ENCODE measurements around the gene KLF3. TPM values are rescaled to one million over a fixed set of nuclear protein-coding genes. Genes with fewer than 3 reads are reported as not detected.

Gene KLF3
- total RNA-seq, 2 donors from 2014 or later: 30.6 to 32.0 TPM

DNA sequence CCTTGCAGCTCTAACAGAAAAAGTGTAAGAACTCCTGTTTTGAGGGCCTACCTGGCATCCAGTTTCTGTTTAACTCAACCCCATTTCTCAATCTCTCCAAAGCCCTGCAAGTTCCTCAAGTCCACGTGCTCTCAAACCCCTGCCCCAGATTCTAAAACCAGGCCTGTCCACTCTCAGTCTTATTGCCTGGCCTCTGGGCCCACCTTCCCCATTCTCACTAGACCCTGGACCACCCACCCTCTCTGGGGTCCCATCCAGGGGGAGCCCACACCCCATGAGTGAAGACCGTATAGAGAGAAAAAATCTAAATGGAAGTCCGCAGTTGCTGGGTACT, 60.4 kb downstream of the KLF3 start:
- no peaks in the 10 kb centered on the region for H3K27me3 ChIP-seq
- no peak for ATAC-seq
- H3K36me3 ChIP-seq (replicated peaks in 1 of 2; ENCODE audit: insufficient read depth in 1 of 2, low read depth in 2 of 2): no peaks in the 10 kb centered on the region
- DNase-seq: no peak
- intact Hi-C loops (cut with DNase I): no loop called here
- H3K27ac ChIP-seq: no peak overlapping the region
- no peak overlapping the region for H3K4me3 ChIP-seq
- no peaks in the 10 kb centered on the region for H3K9me3 ChIP-seq
- H3K4me1 ChIP-seq: peaks cover 8% of the 10 kb centered on the region
- 88 to 90% methylated on average over 3 of the region's 3 CpGs for WGBS, 2 donors
- TF ChIP-seq POLR2A (IDR thresholded peaks at IDR 0.05): no peak
- TF ChIP-seq, protein P1, sequence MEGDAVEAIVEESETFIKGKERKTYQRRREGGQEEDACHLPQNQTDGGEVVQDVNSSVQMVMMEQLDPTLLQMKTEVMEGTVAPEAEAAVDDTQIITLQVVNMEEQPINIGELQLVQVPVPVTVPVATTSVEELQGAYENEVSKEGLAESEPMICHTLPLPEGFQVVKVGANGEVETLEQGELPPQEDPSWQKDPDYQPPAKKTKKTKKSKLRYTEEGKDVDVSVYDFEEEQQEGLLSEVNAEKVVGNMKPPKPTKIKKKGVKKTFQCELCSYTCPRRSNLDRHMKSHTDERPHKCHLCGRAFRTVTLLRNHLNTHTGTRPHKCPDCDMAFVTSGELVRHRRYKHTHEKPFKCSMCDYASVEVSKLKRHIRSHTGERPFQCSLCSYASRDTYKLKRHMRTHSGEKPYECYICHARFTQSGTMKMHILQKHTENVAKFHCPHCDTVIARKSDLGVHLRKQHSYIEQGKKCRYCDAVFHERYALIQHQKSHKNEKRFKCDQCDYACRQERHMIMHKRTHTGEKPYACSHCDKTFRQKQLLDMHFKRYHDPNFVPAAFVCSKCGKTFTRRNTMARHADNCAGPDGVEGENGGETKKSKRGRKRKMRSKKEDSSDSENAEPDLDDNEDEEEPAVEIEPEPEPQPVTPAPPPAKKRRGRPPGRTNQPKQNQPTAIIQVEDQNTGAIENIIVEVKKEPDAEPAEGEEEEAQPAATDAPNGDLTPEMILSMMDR (IDR thresholded peaks at IDR 0.05): no peak

DNA sequence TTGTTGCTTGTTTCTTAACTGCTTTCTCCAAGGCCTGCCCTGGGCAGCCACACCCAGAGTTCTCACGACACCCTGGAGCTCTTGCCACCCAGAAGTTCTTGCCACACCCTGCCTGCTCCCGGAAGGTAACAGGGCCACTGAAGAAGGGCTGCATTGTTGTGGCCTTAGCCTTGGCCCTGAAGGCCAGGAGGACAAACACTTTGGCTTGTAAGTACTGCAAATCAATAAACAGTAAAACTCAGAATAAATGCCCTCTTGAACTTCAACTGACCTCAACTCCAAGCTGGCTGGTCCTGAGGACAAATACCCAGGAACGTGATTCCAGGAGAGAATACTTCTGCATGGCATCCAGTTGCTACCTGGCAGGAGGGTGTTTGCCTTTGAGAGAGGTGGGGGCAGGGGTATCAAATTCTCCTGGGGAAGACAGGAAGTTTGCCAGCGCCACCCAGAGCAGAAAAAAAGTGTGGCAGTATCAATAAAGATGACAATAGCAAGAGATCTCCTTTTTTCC, 64.7 kb downstream of the KLF3 start:
- no peak for ATAC-seq
- DNase-seq: peak; percentile 36 to 63 (median 57)
- Histone ChIP-seq H3K27ac (peak overlapping the region in 2 of 4 donors; percentile 14 to 43), H3K4me3 (no peak overlapping the region), H3K36me3 (replicated peaks in 1 of 2; ENCODE audit: insufficient read depth in 1 of 2, low read depth in 2 of 2) (no peaks in the 10 kb centered on the region), H3K9me3 (no peaks in the 10 kb centered on the region), H3K4me1 (peaks cover 8% of the 10 kb centered on the region), H3K27me3 (no peaks in the 10 kb centered on the region)
- intact Hi-C loops (cut with DNase I): loop anchor here (5.0 kb wide), 1 partner anchor 541 kb away; no protein-coding TSS in a partner anchor
- WGBS, 2 donors: 20 to 23% methylated on average over 3 to 4 of the region's 4 CpGs
- TF ChIP-seq, protein P1 (IDR thresholded peaks at IDR 0.05): peak in 4 of 7 experiments; percentile 23 to 37 (median 32)
- no peak for TF ChIP-seq POLR2A (IDR thresholded peaks at IDR 0.05)

DNA sequence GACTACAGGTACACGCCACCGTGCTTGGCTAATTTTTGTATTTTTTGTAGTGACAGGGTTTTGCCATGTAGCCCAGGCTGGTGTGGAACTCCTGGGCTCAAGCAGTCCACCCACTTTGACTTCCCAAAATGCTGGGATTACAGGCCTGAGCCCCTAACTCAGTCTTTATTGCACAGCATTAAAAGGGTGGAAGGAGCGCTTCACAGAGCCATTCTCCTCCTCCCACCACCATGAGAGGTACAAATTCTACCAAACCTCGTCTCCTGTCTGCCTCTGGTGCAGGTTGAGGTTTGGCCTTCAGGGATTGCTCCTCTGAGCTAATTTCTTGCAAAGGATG, 66.5 kb downstream of the KLF3 start:
- no peaks in the 10 kb centered on the region for H3K27me3 ChIP-seq

DNA sequence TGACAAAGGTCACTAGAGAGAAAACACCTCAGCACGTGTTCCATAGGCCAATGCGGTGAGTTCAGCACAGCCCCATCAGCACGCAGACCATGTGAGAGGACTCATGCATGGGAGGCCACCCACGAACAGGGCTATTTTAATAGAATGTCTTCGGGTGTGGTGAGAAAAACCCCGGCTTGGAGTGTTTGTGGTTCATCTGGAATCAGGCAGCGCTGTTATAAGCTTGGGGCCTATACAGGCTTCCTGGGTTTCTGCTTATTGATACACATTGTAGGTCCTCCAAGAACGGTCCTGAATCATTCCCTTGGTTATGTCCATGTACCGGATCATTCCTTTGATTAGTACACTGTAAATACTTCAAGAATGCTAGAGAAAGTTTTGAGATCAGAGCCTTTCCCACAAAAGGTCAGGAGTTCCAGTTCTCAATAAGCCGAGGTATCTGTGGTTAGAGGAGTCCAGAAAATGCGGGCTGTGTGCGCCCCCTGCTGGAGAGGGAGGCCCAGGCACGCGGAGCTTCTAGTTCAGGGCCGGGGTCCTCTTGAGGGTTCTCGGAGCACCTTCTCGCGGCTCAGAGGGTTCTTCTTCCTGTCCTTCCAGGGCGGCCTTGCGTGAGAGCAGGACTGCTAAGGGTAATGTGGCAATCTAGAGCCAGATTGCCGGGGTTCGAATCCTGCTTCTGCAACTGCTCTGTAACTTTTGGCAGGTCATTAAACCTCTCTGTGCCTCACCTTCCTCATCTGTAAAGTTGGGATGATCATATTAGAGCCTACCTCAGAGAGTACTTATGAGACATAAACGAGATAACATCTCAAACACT, 67.0 kb downstream of the KLF3 start:
- Histone ChIP-seq H3K4me1 (peaks cover 8% of the 10 kb centered on the region), H3K27me3 (no peaks in the 10 kb centered on the region), H3K36me3 (replicated peaks in 1 of 2; ENCODE audit: insufficient read depth in 1 of 2, low read depth in 2 of 2) (no peaks in the 10 kb centered on the region), H3K27ac (no peak overlapping the region), H3K9me3 (no peaks in the 10 kb centered on the region), H3K4me3 (no peak overlapping the region)
- 31 to 37% methylated on average over 16 to 23 of the region's 23 CpGs for WGBS, 2 donors
- intact Hi-C loops (cut with DNase I): loop anchor here (5.0 kb wide), 1 partner anchor 664 kb away; no protein-coding TSS in a partner anchor
- TF ChIP-seq, protein P1 (IDR thresholded peaks at IDR 0.05): peak; percentile 83 to 94 (median 91)
- TF ChIP-seq POLR2A (IDR thresholded peaks at IDR 0.05): no peak
- peak; percentile 79 to 87 (median 84) for DNase-seq
- ATAC-seq: peak; percentile 85

More for the DNA sequence above, 66.5 kb downstream of the KLF3 start:
- H3K4me1 ChIP-seq: peaks cover 8% of the 10 kb centered on the region
- 95 to 96% methylated on average over 4 of the region's 4 CpGs for WGBS, 2 donors
- H3K9me3 ChIP-seq: no peaks in the 10 kb centered on the region
- intact Hi-C loops (cut with DNase I): loop anchor here (5.0 kb wide), 1 partner anchor 663 kb away; no protein-coding TSS in a partner anchor
- ATAC-seq (no peak), DNase-seq (no peak)
- H3K36me3 ChIP-seq (replicated peaks in 1 of 2; ENCODE audit: insufficient read depth in 1 of 2, low read depth in 2 of 2): no peaks in the 10 kb centered on the region
- H3K27ac ChIP-seq: no peak overlapping the region
- H3K4me3 ChIP-seq: no peak overlapping the region
- TF ChIP-seq, protein P1 (IDR thresholded peaks at IDR 0.05): no peak
- no peak for TF ChIP-seq POLR2A (IDR thresholded peaks at IDR 0.05)
